Activated CD8-positive, alpha-beta T cell treated with anti-CD3 and anti-CD28 coated beads, Interleukin-2, amount 10 ng/mL, durations not matched to agents 7 days and 5 days (primary cell): ENCODE results near the gene SLC23A2. TPM values are rescaled to one million over a fixed set of nuclear protein-coding genes. Genes with fewer than 3 reads are reported as not detected.
"Not testable (repeated sequence)": the region's sequence is repeated elsewhere in the genome, so short reads cannot be mapped to it uniquely, and the experiment has no call there.

Source experiments
- ATAC-seq: fragments of 150-1000 bp; cut with Tn5 transposase; one replicate; pipeline ENCODE4 v1.10.0; 2021; ENCODE audit warnings: moderate library complexity
- CTCF ChIA-PET: fragments of 350-600 bp; sonication (Branson Sonifier 250); formaldehyde crosslinking; loops from one replicate; lab custom pipeline; 2021; ENCODE audit warnings: antibody characterized with exemption; lab: Charles Lee
- POLR2A ChIA-PET: fragments of 350-600 bp; sonication (Branson Sonifier 250); formaldehyde crosslinking; loops from one replicate; lab custom pipeline; 2021; ENCODE audit warnings: antibody characterized with exemption; lab: Charles Lee
- DNase-seq: peaks from one replicate; pipeline ENCODE4 v3.0.0-alpha.2; 2020
- H3K27ac Mint-ChIP-seq: one replicate; pipeline ENCODE4 v1.8.0; 2021; ENCODE audit warnings: mild to moderate bottlenecking, mixed read lengths
- H3K27me3 Mint-ChIP-seq: one replicate; pipeline ENCODE4 v1.8.0; 2021; ENCODE audit warnings: low read depth, mixed read lengths
- H3K36me3 Mint-ChIP-seq: one replicate; pipeline ENCODE4 v1.8.0; 2021; ENCODE audit warnings: low read depth, mixed read lengths
- H3K4me1 Mint-ChIP-seq: one replicate; pipeline ENCODE4 v1.8.0; 2021; ENCODE audit warnings: low read depth, mixed read lengths
- H3K4me3 Mint-ChIP-seq: one replicate; pipeline ENCODE4 v1.8.0; 2021; ENCODE audit warnings: mild to moderate bottlenecking, mixed read lengths
- H3K9me3 Mint-ChIP-seq: one replicate; pipeline ENCODE4 v1.8.0; 2022; ENCODE audit warnings: mixed read lengths; ENCODE audit not compliant: insufficient read depth
- total RNA-seq, 2 experiments: library from RNA; stranded (reverse); gene quantifications; one replicate each; pipeline ENCODE4 v1.2.3, GENCODE V29; 2021

The SLC23A2 gene
- total RNA-seq, result 10 to 100 TPM; 14.7 to 16.7 TPM

DNA sequence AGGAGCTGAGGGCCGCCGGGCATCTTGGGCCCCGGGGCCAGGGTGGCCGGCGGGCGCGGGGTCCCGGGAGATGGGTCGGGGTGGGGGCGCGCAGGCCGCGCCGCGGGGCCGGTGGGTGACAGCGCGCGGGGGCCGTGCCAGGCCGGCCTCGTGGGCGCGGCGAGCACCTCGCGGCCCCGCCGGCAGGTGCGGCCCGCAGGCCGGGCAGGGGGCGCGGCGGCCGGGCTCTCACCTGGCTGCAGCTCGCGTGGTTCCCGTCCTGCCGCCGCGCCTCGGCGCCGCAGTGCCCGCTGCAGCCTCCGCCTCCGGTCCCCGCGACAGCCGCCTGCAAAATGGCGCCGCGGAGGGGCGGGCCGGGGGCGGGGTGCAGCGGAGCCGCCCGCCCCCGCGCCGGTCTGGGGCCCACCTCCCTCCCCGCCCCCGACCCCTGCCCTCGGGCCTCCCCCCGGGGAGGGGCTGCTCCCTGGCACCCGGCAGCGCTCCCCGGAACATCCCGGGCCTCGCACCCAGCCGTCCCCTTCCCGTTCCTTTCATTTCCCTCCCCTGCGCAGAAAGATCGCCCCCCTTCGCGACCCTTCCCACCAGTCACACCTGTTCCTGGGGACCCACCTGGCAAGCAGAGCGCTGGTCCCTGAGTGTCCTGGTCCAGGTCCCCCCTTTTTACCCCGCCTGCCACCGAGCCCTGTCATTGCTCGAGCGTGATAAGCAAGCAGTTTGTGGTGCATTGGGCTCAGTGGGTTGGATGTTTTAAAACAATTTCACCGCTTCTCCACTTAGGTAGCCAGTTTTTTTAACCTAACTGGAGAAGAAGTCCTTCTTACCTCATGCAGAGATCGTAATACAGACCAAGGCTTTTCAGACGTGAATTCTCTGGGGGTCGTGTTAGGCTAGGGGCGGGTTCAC is at the start of gene SLC23A2:
TSS of gene SLC23A2 (minus strand) at position 337 of the 903 bp plus-strand sequence. CDS start 68,948 bp downstream, outside the sequence.
- peaks cover 10% of the 10 kb centered on the region for H3K27me3 Mint-ChIP-seq
- DNase-seq, result peak; percentile 58
- H3K9me3 Mint-ChIP-seq, result no peaks in the 10 kb centered on the region
- CTCF ChIA-PET, result interaction anchor here (3.0 to 3.6 kb wide), 2 partner anchors 55 to 100 kb away, joined by 8 to 12 read pairs; no protein-coding TSS in a partner anchor
- H3K4me1 Mint-ChIP-seq, result peaks cover 29% of the 10 kb centered on the region
- POLR2A ChIA-PET, result no interaction called here
- ATAC-seq, result peak; percentile 89
- peak within 1 kb of the TSS; percentile 90 for H3K27ac Mint-ChIP-seq
- peak within 1 kb of the TSS; percentile 85 for H3K4me3 Mint-ChIP-seq
- peaks cover 9% of the 10 kb centered on the region for H3K36me3 Mint-ChIP-seq

DNA sequence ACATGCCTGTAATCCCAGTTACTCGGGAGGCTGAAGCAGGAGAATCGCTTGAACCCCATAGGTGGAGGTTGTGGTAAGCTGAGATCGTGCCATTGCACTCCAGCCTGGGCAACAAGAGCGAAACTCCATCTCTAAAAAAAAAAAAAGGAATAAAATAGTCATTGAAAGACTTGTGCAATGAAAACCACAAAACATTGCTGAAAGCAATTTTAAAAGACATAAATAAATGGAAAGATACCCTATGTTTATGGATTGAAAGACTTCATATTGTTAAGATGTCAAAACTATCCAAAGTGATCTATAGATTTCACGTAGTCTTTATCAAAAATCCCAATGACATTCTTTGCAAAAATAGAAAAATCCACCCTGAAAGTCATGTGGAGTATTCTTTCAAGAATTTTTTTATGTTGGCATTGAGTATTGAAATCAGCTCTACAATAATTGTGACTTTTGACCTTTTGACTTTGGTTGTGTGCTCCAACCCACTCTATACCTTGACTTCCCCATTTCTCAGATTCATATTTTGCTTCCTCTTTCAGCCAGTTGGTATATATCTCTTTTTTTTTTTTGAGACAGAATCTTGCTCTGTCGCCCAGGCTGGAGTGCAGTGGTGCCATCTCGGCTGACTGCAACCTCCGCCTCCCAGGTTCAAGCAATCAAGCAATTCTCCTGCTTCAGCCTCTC is 45.5 kb upstream of the SLC23A2 start:
- Mint-ChIP-seq H3K27ac (no peak overlapping the region), H3K4me3 (no peak overlapping the region), H3K27me3 (peaks cover 19% of the 10 kb centered on the region), H3K4me1 (no peaks in the 10 kb centered on the region), H3K36me3 (no peaks in the 10 kb centered on the region), H3K9me3 (no peaks in the 10 kb centered on the region)
- ChIA-PET CTCF (no interaction called here), POLR2A (no interaction called here)
- ATAC-seq, result no peak
- no peak for DNase-seq

DNA sequence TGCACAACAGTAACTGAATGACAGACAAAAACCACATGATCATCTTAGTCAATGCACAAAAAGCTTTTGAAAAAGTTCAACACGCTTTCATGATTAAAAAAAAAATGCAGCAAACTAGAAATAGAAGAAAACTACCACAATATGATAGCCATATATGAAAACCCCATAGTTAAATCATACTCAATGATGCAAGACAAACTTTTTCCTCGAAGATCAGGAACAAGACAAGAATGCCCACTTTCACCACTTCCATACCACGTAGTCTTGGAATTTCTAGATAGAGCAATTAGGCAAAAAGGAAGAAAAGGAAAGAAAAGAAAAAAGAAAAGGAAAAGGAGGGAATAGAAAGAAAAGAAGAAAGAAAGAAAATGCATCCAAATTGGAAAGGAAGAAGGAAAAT is 44.6 kb upstream of the SLC23A2 start:
- Mint-ChIP-seq H3K27me3 (peaks cover 19% of the 10 kb centered on the region), H3K4me1 (no peaks in the 10 kb centered on the region), H3K27ac (no peak overlapping the region), H3K4me3 (no peak overlapping the region), H3K36me3 (no peaks in the 10 kb centered on the region), H3K9me3 (no peaks in the 10 kb centered on the region)
- ATAC-seq (no peak), DNase-seq (no peak)
- CTCF ChIA-PET, result no interaction called here
- POLR2A ChIA-PET, result no interaction called here

DNA sequence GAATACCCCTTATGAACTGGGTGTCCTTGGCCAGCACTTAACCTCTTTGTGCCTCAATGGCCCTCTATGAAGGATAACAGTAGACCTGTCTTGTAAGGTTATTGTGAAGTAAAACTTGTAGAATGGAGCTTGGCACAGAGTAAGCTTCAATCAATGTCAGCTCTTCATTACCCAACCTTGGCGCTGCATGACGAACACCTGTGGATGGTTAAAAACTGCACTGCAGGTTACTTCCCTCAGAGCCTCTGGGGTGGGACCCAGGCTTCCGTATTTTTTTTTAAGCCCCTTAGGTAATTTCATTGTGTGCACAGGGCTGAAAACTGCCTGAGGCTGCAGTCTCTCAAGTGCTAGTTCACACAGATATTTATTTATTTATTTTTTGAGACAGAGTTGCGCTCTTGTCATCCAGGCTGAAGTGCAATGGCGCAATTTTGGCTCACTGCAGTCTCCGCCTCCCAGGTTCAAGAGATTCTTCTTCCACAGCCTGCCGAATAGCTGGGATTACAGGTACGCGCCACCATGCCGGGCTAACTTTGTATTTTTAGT is 42.8 kb upstream of the SLC23A2 start:
- DNase-seq (no peak), ATAC-seq (no peak)
- Mint-ChIP-seq H3K9me3 (no peaks in the 10 kb centered on the region), H3K27me3 (peaks cover 15% of the 10 kb centered on the region), H3K36me3 (no peaks in the 10 kb centered on the region), H3K4me1 (peaks cover 8% of the 10 kb centered on the region), H3K4me3 (no peak overlapping the region), H3K27ac (no peak overlapping the region)
- ChIA-PET POLR2A (no interaction called here), CTCF (no interaction called here)

DNA sequence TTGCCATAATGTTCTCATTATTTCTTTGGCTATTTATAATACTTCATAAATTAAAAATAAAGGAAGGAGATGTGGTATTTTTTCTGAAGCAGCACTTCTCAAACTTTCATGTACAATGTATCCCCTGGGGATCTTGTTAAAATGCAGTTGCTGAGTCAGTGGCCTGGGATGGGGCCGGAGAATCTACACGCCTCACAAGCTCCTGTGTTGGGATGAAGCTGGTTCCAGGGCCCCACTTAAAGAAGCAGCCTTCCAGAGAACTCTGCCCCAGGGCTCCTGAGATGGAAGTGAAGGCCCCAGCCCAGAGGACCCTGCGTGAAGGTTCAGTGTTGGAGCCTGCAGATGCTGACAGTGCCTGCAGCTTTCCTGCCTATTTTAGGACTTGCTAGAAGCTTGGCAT is 40.1 kb upstream of the SLC23A2 start:
- peaks cover 15% of the 10 kb centered on the region for H3K27me3 Mint-ChIP-seq
- H3K36me3 Mint-ChIP-seq, result no peaks in the 10 kb centered on the region
- ChIA-PET CTCF (interaction anchor here (2.4 kb wide), 1 partner anchor 15 kb away, joined by 12 read pairs; no protein-coding TSS in a partner anchor), POLR2A (no interaction called here)
- no peak overlapping the region for H3K4me3 Mint-ChIP-seq
- no peak for ATAC-seq
- H3K9me3 Mint-ChIP-seq, result no peaks in the 10 kb centered on the region
- H3K4me1 Mint-ChIP-seq, result peaks cover 13% of the 10 kb centered on the region
- no peak for DNase-seq
- no peak overlapping the region for H3K27ac Mint-ChIP-seq

DNA sequence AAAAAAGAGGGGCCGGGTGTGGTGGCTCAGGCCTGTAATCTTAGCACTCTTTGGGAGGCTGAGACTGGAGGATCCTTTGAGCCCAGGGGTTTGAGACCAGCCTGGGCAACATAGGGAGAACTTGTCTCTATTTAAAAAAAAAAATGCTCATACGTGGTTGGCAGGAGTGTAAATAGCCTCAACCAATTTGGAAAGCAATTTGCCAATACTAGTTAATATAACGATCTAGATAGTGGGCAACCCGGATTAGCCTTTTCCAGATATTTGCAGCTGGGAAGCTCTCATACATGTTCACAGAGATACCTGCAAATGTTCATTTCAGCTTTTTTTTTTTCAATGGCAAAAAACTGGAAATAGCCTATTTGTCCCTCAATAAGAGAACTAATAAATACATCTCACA is 39.0 kb upstream of the SLC23A2 start:
- Mint-ChIP-seq H3K9me3 (no peaks in the 10 kb centered on the region), H3K27ac (no peak overlapping the region), H3K4me3 (no peak overlapping the region), H3K4me1 (peaks cover 13% of the 10 kb centered on the region), H3K36me3 (no peaks in the 10 kb centered on the region), H3K27me3 (peaks cover 9% of the 10 kb centered on the region)
- ChIA-PET CTCF (interaction anchor here (2.4 kb wide), 1 partner anchor 16 kb away, joined by 12 read pairs; no protein-coding TSS in a partner anchor), POLR2A (no interaction called here)
- ATAC-seq, result no peak
- DNase-seq, result no peak

DNA sequence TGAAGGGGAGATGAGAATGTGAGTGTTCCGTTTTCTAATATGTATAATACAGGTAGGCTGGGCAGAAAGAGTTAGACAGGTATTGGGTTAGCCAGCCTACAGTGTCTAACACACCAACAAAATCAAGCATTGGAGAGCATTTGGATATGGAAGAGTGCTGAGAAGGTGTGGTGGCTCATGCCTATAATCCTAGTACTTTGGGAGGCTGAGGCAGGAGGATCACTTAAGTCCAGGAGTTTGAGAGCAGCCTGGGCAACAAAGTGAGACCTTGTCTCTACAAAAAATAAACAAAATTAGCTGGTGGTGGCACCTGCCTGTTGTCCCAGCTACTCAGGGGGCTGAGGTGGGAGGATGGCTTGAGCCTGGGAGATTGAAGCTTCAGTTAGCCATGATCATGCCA is 38.6 kb upstream of the SLC23A2 start:
- Mint-ChIP-seq H3K36me3 (no peaks in the 10 kb centered on the region), H3K4me1 (peaks cover 13% of the 10 kb centered on the region), H3K9me3 (no peaks in the 10 kb centered on the region), H3K27ac (no peak overlapping the region), H3K4me3 (no peak overlapping the region), H3K27me3 (peaks cover 9% of the 10 kb centered on the region)
- ChIA-PET CTCF (interaction anchor here (0.8 to 2.4 kb wide), 4 partner anchors 9 to 84 kb away, joined by 3 to 12 read pairs (median 4); no protein-coding TSS in a partner anchor), POLR2A (interaction anchor here (1.8 kb wide), 1 partner anchor 87 kb away, joined by 5 read pairs; the partner anchor contains the start of gene CDS2)
- ATAC-seq, result no peak
- DNase-seq, result no peak

DNA sequence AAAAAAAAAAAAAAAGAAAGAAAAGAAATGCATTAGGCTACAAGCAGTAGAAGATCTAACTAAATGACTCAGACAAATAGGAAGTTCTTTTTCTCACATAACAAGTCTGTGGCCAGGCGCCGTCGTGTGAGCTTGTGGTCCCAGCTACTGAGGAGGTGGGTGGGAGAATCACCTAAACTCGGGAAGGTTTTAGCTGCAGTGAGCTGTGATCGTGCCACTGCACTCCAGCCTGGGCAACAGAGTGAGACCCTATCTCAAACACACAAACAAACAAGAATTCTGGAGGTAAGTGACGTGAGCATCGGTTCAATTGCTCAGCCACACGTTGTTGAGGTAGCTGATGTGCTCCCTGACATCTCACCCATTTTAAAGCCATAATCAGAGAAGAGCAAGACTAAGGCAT is 37.9 kb upstream of the SLC23A2 start:
- H3K4me3 Mint-ChIP-seq, result peak overlapping the region; percentile 1
- H3K36me3 Mint-ChIP-seq, result no peaks in the 10 kb centered on the region
- H3K9me3 Mint-ChIP-seq, result no peaks in the 10 kb centered on the region
- CTCF ChIA-PET, result interaction anchor here (0.8 to 1.4 kb wide), 3 partner anchors 9 to 83 kb away, joined by 3 to 5 read pairs (median 3); no protein-coding TSS in a partner anchor
- ATAC-seq (peak; percentile 76), DNase-seq (peak; percentile 55)
- peaks cover 13% of the 10 kb centered on the region for H3K4me1 Mint-ChIP-seq
- H3K27me3 Mint-ChIP-seq, result peaks cover 6% of the 10 kb centered on the region
- peak overlapping the region; percentile 6 for H3K27ac Mint-ChIP-seq
- POLR2A ChIA-PET, result interaction anchor here (1.8 kb wide), 1 partner anchor 87 kb away, joined by 5 read pairs; the partner anchor contains the start of gene CDS2

DNA sequence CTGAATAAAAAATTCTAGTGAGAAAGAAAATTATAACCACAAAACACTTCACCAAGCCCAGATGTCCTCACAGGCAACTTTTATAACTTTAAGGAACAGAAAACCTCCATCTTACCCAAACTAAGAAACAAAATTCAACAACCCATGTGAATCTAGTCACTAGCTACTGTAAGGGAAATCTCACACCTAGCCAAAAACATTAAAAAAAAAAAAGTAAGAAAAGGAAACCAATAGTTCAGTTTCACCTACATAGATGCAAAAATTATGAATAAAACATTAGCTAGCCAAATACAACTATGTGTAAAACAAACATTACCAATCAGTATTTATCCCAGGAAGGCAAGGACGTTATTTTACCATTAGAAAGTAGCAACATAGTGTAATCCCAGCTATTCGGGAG is 35.5 kb upstream of the SLC23A2 start:
- Mint-ChIP-seq H3K27me3 (peaks cover 6% of the 10 kb centered on the region), H3K27ac (no peak overlapping the region), H3K9me3 (no peaks in the 10 kb centered on the region), H3K4me3 (no peak overlapping the region), H3K4me1 (peaks cover 13% of the 10 kb centered on the region), H3K36me3 (no peaks in the 10 kb centered on the region)
- DNase-seq, result no peak
- CTCF ChIA-PET, result interaction anchor here (1.6 kb wide), 1 partner anchor 64 kb away, joined by 7 read pairs; no protein-coding TSS in a partner anchor
- ATAC-seq, result no peak
- POLR2A ChIA-PET, result no interaction called here

DNA sequence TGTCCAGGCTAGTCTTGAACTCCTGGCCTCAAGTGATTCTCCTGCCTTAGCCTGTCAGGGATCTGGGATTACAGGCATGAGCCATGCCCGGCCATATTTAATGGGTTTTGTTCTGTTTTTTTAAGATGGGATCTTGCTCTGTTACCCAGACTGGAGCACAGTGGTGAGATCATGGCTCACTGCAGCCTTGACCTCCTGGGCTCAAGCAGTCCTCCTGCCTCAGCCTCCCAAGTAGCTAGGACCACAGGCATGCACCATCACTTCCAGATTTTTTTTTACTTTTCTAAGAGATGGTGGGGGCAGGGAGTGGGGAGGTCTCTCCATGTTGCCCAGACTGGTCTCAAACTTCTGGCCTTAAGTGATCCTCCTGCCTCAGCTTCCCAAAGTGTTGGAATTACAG is 34.2 kb upstream of the SLC23A2 start:
- H3K36me3 Mint-ChIP-seq, H3K9me3 Mint-ChIP-seq, H3K4me3 Mint-ChIP-seq, H3K27me3 Mint-ChIP-seq, DNase-seq, POLR2A ChIA-PET, ATAC-seq, CTCF ChIA-PET, H3K27ac Mint-ChIP-seq: not testable (repeated sequence)
- H3K4me1 Mint-ChIP-seq, result peaks cover 13% of the 10 kb centered on the region

DNA sequence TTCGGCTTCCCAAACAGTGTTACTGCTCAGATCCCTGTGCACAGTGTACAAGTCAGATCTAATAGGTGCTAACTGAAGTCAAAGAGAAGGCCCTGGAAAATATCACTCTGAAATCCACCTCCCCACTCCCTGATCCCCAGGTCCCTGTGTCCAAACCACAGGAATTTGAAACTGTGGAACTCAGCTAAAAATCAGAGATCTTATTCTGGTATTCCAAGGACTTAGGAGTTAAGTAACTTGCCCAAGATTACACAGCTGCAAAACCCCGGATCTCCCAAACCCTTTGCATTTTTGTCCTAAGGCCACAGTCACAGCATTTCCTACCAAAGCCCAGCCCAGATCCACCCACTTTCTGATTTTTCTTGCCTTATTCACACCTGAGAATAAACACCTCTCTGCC is 32.3 kb upstream of the SLC23A2 start:
- Mint-ChIP-seq H3K27ac (no peak overlapping the region), H3K36me3 (no peaks in the 10 kb centered on the region), H3K4me1 (peaks cover 3% of the 10 kb centered on the region), H3K27me3 (peaks cover 4% of the 10 kb centered on the region), H3K9me3 (no peaks in the 10 kb centered on the region), H3K4me3 (no peak overlapping the region)
- ATAC-seq, result no peak
- ChIA-PET CTCF (interaction anchor here (1.5 kb wide), 1 partner anchor 292 kb away, joined by 4 read pairs; no protein-coding TSS in a partner anchor), POLR2A (no interaction called here)
- no peak for DNase-seq
